HepG2 (cell line): Measurements from ENCODE around the gene CTSZ. TPM values are rescaled to one million over a fixed set of nuclear protein-coding genes. Genes with fewer than 3 reads are reported as not detected.

Source experiments
- ATM ChIP-seq: fragments of 450-650 bp; IDR thresholded peaks from 2 replicates; pipeline ENCODE4 v1.7.1; 2017; ENCODE audit warnings: mild to moderate bottlenecking, borderline replicate concordance
- CREB1 ChIP-seq, 2 experiments: fragments of 450-650 bp in 1 of 2; IDR thresholded peaks; 2 replicates each; pipeline ENCODE4 v1.6.1; 2016 to 2017; ENCODE audit warnings: control low read depth in 1 of 2, mild to moderate bottlenecking in 1 of 2, missing compliant biosample characterization in 1 of 2, missing genetic modification characterization in 1 of 2
- KLF16 ChIP-seq, 2 experiments: sonication (generic) in 1 of 2; formaldehyde crosslinking in 1 of 2; IDR thresholded peaks; 2 replicates each; pipeline versions ENCODE4 v1.6.1 to v1.8.0; 2016 to 2023; ENCODE audit warnings: missing genetic modification reagents in 2 of 2, missing compliant biosample characterization in 1 of 2
- REPIN1 ChIP-seq: sonication (generic); formaldehyde crosslinking; IDR thresholded peaks from 2 replicates; pipeline ENCODE4 v1.8.0; 2022; ENCODE audit warnings: missing genetic modification reagents, low read depth, mild to moderate bottlenecking, borderline replicate concordance
- ZKSCAN1 ChIP-seq: fragments of 150-350 bp; IDR thresholded peaks from 2 replicates; pipeline ENCODE4 v1.6.1; 2014; ENCODE audit warnings: low read length
- ZNF143 ChIP-seq: sonication (generic); formaldehyde crosslinking; IDR thresholded peaks from 2 replicates; pipeline ENCODE4 v1.4.0; 2020; ENCODE audit warnings: missing genetic modification reagents
- ZNF160 ChIP-seq: sonication (generic); formaldehyde crosslinking; IDR thresholded peaks from 2 replicates; pipeline ENCODE4 v1.8.0; 2022; ENCODE audit warnings: mild to moderate bottlenecking, inconsistent platforms, missing genetic modification reagents
- ZNF33B ChIP-seq: sonication (generic); formaldehyde crosslinking; IDR thresholded peaks from 2 replicates; pipeline ENCODE4 v1.5.1; 2020; ENCODE audit warnings: mild to moderate bottlenecking, missing genetic modification reagents
- ZNF496 ChIP-seq: sonication (generic); formaldehyde crosslinking; IDR thresholded peaks from 2 replicates; pipeline ENCODE4 v1.8.1; 2023; ENCODE audit warnings: mild to moderate bottlenecking, moderate library complexity, missing genetic modification reagents; ENCODE audit not compliant: insufficient replicate concordance
- ZNF577 ChIP-seq: sonication (generic); formaldehyde crosslinking; IDR thresholded peaks from 2 replicates; pipeline ENCODE4 v1.4.0; 2020; ENCODE audit warnings: mild to moderate bottlenecking, low read depth, missing genetic modification reagents, borderline replicate concordance
- ZNF75D ChIP-seq: sonication (generic); formaldehyde crosslinking; IDR thresholded peaks from 2 replicates; pipeline ENCODE4 v1.8.1; 2023; ENCODE audit warnings: missing genetic modification reagents, mild to moderate bottlenecking, borderline replicate concordance
- ZNF761 ChIP-seq: sonication (generic); formaldehyde crosslinking; conservative IDR thresholded peaks from 2 replicates; pipeline ENCODE4 v1.4.0; 2020; ENCODE audit warnings: mild to moderate bottlenecking, missing genetic modification reagents
- ZNF772 ChIP-seq: sonication (generic); formaldehyde crosslinking; IDR thresholded peaks from 2 replicates; pipeline ENCODE4 v1.5.0; 2020; ENCODE audit warnings: mild to moderate bottlenecking, missing genetic modification reagents
- polyA plus RNA-seq, 8 experiments: library from polyadenylated mRNA; depleted of rRNA in 3 of 8; stranded (reverse) in 7 of 8; unstranded in 1 of 8; fragments of >200 nt; fragmentation: Illumina TruSeq in 4 of 8; extraction: Trizol in 4 of 8; gene quantifications; 2 replicates each; pipeline versions ENCODE4 v1.2.1 to v1.2.3, GENCODE V29; 2011 to 2016; ENCODE audit warnings: low read depth in 4 of 8, missing spikeins in 1 of 8, mixed read lengths in 1 of 8; ENCODE audit not compliant: insufficient read depth in 1 of 8
- total RNA-seq, 5 experiments: library from RNA; depleted of rRNA; stranded (reverse); fragments of >200 nt; fragmentation: Illumina TruSeq; extraction: Trizol; gene quantifications; 2 replicates each; pipeline ENCODE4 v1.2.3, GENCODE V29; 2016; ENCODE audit warnings: low read depth in 1 of 5
- TF ChIP-seq, protein P1 (sequence below): sonication (generic); formaldehyde crosslinking; IDR thresholded peaks from 2 replicates; pipeline ENCODE4 v1.4.0; 2020; ENCODE audit warnings: mild to moderate bottlenecking, missing genetic modification reagents
- TF ChIP-seq, protein P2 (sequence below): sonication (generic); formaldehyde crosslinking; IDR thresholded peaks from 2 replicates; pipeline ENCODE4 v1.5.1; 2020; ENCODE audit warnings: missing genetic modification reagents, mild to moderate bottlenecking, borderline replicate concordance
- TF ChIP-seq, protein P3 (sequence below): sonication (generic); formaldehyde crosslinking; IDR thresholded peaks from 2 replicates; pipeline ENCODE4 v1.8.0; 2022; ENCODE audit warnings: mild to moderate bottlenecking, missing genetic modification reagents, moderate library complexity
- TF ChIP-seq, protein P4 (sequence below): sonication (generic); formaldehyde crosslinking; IDR thresholded peaks from 2 replicates; pipeline ENCODE4 v1.5.1; 2020; ENCODE audit warnings: missing genetic modification reagents, mild to moderate bottlenecking, borderline replicate concordance

Gene CTSZ
- total and polyA plus RNA-seq, 2 of the 13 experiments (the other 11 are each of a cell fraction or from before 2014, with no cell fraction given) = 0.33 TPM; not detected in 1

DNA sequence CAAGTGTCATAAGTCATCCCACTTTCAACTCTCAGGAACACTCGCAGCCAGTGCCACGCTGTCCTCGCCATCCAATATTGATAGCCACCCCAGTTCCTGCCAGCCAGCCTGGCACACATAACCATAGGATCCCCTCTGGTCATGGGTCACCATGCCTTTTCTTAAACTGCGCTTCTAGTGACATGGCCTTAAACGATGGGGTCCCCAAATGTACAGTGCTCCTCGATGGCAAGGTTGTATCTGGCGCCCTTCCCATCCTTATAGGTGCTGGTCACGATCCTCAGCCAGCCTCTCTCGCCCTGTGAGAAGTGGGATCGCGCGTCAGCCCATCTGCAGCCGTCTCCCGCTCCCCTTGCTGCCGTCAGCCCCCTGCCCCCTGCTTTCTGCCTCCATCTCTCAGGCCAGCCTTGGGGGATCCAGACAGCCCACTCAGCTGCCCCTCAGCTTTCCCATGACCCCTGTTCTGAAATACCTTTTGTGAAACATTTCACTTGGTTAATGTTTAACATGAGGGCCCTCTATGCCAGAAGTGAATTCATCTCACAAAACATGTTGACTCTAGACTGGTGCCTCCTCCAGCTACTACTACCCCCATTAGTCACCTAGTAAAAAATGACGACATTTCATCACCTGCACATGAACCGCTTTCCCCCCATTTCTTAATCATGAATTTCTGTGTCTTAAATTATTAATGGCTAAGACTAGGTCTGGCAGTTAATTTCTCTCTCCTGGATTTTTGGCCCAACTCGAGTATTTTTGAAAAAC lies 11.4 kb downstream of the CTSZ start (continued):
- TF ChIP-seq, protein P1, sequence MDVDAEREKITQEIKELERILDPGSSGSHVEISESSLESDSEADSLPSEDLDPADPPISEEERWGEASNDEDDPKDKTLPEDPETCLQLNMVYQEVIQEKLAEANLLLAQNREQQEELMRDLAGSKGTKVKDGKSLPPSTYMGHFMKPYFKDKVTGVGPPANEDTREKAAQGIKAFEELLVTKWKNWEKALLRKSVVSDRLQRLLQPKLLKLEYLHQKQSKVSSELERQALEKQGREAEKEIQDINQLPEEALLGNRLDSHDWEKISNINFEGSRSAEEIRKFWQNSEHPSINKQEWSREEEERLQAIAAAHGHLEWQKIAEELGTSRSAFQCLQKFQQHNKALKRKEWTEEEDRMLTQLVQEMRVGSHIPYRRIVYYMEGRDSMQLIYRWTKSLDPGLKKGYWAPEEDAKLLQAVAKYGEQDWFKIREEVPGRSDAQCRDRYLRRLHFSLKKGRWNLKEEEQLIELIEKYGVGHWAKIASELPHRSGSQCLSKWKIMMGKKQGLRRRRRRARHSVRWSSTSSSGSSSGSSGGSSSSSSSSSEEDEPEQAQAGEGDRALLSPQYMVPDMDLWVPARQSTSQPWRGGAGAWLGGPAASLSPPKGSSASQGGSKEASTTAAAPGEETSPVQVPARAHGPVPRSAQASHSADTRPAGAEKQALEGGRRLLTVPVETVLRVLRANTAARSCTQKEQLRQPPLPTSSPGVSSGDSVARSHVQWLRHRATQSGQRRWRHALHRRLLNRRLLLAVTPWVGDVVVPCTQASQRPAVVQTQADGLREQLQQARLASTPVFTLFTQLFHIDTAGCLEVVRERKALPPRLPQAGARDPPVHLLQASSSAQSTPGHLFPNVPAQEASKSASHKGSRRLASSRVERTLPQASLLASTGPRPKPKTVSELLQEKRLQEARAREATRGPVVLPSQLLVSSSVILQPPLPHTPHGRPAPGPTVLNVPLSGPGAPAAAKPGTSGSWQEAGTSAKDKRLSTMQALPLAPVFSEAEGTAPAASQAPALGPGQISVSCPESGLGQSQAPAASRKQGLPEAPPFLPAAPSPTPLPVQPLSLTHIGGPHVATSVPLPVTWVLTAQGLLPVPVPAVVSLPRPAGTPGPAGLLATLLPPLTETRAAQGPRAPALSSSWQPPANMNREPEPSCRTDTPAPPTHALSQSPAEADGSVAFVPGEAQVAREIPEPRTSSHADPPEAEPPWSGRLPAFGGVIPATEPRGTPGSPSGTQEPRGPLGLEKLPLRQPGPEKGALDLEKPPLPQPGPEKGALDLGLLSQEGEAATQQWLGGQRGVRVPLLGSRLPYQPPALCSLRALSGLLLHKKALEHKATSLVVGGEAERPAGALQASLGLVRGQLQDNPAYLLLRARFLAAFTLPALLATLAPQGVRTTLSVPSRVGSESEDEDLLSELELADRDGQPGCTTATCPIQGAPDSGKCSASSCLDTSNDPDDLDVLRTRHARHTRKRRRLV (CRISPR knock-in tag) = no peak
- TF ChIP-seq, protein P2, sequence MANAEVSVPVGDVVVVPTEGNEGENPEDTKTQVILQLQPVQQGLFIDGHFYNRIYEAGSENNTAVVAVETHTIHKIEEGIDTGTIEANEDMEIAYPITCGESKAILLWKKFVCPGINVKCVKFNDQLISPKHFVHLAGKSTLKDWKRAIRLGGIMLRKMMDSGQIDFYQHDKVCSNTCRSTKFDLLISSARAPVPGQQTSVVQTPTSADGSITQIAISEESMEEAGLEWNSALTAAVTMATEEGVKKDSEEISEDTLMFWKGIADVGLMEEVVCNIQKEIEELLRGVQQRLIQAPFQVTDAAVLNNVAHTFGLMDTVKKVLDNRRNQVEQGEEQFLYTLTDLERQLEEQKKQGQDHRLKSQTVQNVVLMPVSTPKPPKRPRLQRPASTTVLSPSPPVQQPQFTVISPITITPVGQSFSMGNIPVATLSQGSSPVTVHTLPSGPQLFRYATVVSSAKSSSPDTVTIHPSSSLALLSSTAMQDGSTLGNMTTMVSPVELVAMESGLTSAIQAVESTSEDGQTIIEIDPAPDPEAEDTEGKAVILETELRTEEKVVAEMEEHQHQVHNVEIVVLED = no peak; the same call in 1 of the 2 replicates
- TF ChIP-seq ZNF761 (CRISPR knock-in tag) (no peak), ZNF143 (CRISPR knock-in tag) (peak; percentile 40; the same call in 1 of the 2 replicates), ZNF577 (CRISPR knock-in tag) (no peak), KLF16 (CRISPR knock-in tag; IDR thresholded peaks at IDR 0.05) (peak in 1 of 2 experiments; percentile 58; a peak in 1 of 4 replicates), REPIN1 (no peak; the same call in 1 of the 2 replicates), ZNF772 (CRISPR knock-in tag) (no peak), CREB1 (IDR thresholded peaks at IDR 0.05) (peak; percentile 75), CREB1 (CRISPR knock-in tag; IDR thresholded peaks at IDR 0.05) (no peak), ZKSCAN1 (no peak), ZNF160 (CRISPR knock-in tag) (0 out of 2 replicates have a peak, but pooled peaks have one; percentile 24), ZNF33B (no peak), ZNF496 (CRISPR knock-in tag) (no peak), ATM (no peak), ZNF75D (CRISPR knock-in tag) (no peak)
- TF ChIP-seq, protein P3, sequence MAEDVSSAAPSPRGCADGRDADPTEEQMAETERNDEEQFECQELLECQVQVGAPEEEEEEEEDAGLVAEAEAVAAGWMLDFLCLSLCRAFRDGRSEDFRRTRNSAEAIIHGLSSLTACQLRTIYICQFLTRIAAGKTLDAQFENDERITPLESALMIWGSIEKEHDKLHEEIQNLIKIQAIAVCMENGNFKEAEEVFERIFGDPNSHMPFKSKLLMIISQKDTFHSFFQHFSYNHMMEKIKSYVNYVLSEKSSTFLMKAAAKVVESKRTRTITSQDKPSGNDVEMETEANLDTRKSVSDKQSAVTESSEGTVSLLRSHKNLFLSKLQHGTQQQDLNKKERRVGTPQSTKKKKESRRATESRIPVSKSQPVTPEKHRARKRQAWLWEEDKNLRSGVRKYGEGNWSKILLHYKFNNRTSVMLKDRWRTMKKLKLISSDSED = no peak
- TF ChIP-seq, protein P4, sequence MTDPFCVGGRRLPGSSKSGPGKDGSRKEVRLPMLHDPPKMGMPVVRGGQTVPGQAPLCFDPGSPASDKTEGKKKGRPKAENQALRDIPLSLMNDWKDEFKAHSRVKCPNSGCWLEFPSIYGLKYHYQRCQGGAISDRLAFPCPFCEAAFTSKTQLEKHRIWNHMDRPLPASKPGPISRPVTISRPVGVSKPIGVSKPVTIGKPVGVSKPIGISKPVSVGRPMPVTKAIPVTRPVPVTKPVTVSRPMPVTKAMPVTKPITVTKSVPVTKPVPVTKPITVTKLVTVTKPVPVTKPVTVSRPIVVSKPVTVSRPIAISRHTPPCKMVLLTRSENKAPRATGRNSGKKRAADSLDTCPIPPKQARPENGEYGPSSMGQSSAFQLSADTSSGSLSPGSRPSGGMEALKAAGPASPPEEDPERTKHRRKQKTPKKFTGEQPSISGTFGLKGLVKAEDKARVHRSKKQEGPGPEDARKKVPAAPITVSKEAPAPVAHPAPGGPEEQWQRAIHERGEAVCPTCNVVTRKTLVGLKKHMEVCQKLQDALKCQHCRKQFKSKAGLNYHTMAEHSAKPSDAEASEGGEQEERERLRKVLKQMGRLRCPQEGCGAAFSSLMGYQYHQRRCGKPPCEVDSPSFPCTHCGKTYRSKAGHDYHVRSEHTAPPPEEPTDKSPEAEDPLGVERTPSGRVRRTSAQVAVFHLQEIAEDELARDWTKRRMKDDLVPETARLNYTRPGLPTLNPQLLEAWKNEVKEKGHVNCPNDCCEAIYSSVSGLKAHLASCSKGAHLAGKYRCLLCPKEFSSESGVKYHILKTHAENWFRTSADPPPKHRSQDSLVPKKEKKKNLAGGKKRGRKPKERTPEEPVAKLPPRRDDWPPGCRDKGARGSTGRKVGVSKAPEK = no peak
